ENCODE data around the gene SLC22A23.

SLC22A23 gene

GRCh38 chr6:3314621-3315467, 142.0 kb downstream of the SLC22A23 start:
- no peak for DNase-seq

- DNase-seq, result no peak
Observed at GRCh38 chr6:3314176-3314575, 142.7 kb downstream of the SLC22A23 start.

GRCh38 chr6:3312604-3313231, 144.1 kb downstream of the SLC22A23 start:
- DNase-seq, result no peak

GRCh38 chr6:3311826-3312225, 145.0 kb downstream of the SLC22A23 start:
- no peak for DNase-seq

- no peak for DNase-seq
Observed at GRCh38 chr6:3310703-3311102, 146.1 kb downstream of the SLC22A23 start.

- no peak for DNase-seq
Observed at GRCh38 chr6:3310051-3310448, 146.8 kb downstream of the SLC22A23 start.

- no peak for DNase-seq
Observed at GRCh38 chr6:3309391-3310050, 147.3 kb downstream of the SLC22A23 start.

GRCh38 chr6:3308106-3308505, 148.7 kb downstream of the SLC22A23 start:
- no peak for DNase-seq

- no peak for DNase-seq
Observed at GRCh38 chr6:3307436-3307835, 149.4 kb downstream of the SLC22A23 start.

- DNase-seq, result no peak
Observed at GRCh38 chr6:3306848-3307247, 150.0 kb downstream of the SLC22A23 start.

GRCh38 chr6:3305831-3306230, 151.0 kb downstream of the SLC22A23 start:
- DNase-seq, result no peak

GRCh38 chr6:3305216-3305565, 151.7 kb downstream of the SLC22A23 start:
- no peak for DNase-seq

- DNase-seq, result no peak
Observed at GRCh38 chr6:3304500-3305215, 152.2 kb downstream of the SLC22A23 start.

- no peak for DNase-seq
Observed at GRCh38 chr6:3303795-3304411, 152.9 kb downstream of the SLC22A23 start.

GRCh38 chr6:3301506-3301905, 155.3 kb downstream of the SLC22A23 start:
- no peak for DNase-seq

GRCh38 chr6:3299221-3299620, 157.6 kb downstream of the SLC22A23 start:
- no peak for DNase-seq

- no peak for DNase-seq
Observed at GRCh38 chr6:3297909-3298308, 158.9 kb downstream of the SLC22A23 start.

GRCh38 chr6:3297006-3297405, 159.8 kb downstream of the SLC22A23 start:
- no peak for DNase-seq

GRCh38 chr6:3296537-3296936, 160.3 kb downstream of the SLC22A23 start:
- DNase-seq, result no peak

- DNase-seq, result no peak
Observed at GRCh38 chr6:3296078-3296477, 160.8 kb downstream of the SLC22A23 start.

- no peak for DNase-seq
Observed at GRCh38 chr6:3294921-3295871, 161.7 kb downstream of the SLC22A23 start.

GRCh38 chr6:3294396-3294795, 162.5 kb downstream of the SLC22A23 start:
- no peak for DNase-seq

Data from NCI-H1048 (cell line).